Stimulated activated CD8-positive, alpha-beta memory T cell treated with anti-CD3 and anti-CD28 coated beads, Interleukin-4, amount 100 ng/mL, for 1 hour (primary cell): Measurements from ENCODE around the gene RADIL.

Experiments used
- DNase-seq, 2 donors: peaks; one replicate each; pipeline ENCODE4 v3.0.0-alpha.2; 2020; ENCODE audit warnings: low read depth in 2 of 2, low spot score in 1 of 2

Gene RADIL

GRCh38 chr7:4758791-4759190 lies 124.7 kb downstream of the RADIL start:
- no peak for DNase-seq

- DNase-seq = no peak
Measured at GRCh38 chr7:4758111-4758510, 125.4 kb downstream of the RADIL start.

GRCh38 chr7:4755045-4755444 lies 128.5 kb downstream of the RADIL start:
- no peak for DNase-seq

GRCh38 chr7:4754433-4755010 lies 129.0 kb downstream of the RADIL start:
- DNase-seq = no peak

GRCh38 chr7:4753598-4754432 lies 129.7 kb downstream of the RADIL start:
- DNase-seq = peak; percentile 69 to 75

GRCh38 chr7:4751398-4751947 lies 132.0 kb downstream of the RADIL start:
- DNase-seq = no peak

GRCh38 chr7:4749798-4750197 lies 133.7 kb downstream of the RADIL start:
- DNase-seq = no peak

- no peak for DNase-seq
Measured at GRCh38 chr7:4749363-4749762, 134.2 kb downstream of the RADIL start.
